Gastroesophageal sphincter (tissue), 4 donors: Measurements from ENCODE around the gene SELENOV. TPM values are rescaled to one million over a fixed set of nuclear protein-coding genes. Genes with fewer than 3 reads are reported as not detected.

Experiments used
- ATAC-seq: fragments of 150-250 bp; one replicate; pipeline ENCODE4 v1.9.1; 2016; ENCODE audit warnings: mild to moderate bottlenecking, moderate library complexity
- H3K27ac ChIP-seq, 4 donors: fragments of 200-600 bp; sonication (generic) in 3 of 4; 1 replicate in 3 of 4; 2 replicates in 1 of 4; pipeline ENCODE4 v1.5.1; 2016 to 2019
- H3K27me3 ChIP-seq: fragments of 200-600 bp; sonication (generic); one replicate; pipeline ENCODE4 v1.5.1; 2019
- H3K36me3 ChIP-seq, 2 donors: fragments of 200-600 bp; sonication (generic); one replicate each; pipeline ENCODE4 v1.5.1; 2019; ENCODE audit warnings: control low read depth in 1 of 2
- H3K4me1 ChIP-seq, 3 donors: fragments of 200-600 bp; sonication (generic); 1 replicate in 2 of 3; 2 replicates in 1 of 3; pipeline ENCODE4 v1.5.1; 2016 to 2019; ENCODE audit warnings: control low read depth in 2 of 3
- H3K4me3 ChIP-seq, 2 donors: fragments of 200-600 bp; sonication (generic); one replicate each; pipeline ENCODE4 v1.5.1; 2019; ENCODE audit warnings: mild to moderate bottlenecking in 1 of 2, moderate library complexity in 1 of 2
- H3K9me3 ChIP-seq, 3 donors: fragments of 200-600 bp; sonication (generic); one replicate each; pipeline ENCODE4 v1.5.1; 2017 to 2019; ENCODE audit warnings: control low read depth in 2 of 3
- CTCF ChIP-seq, 4 experiments: fragments of 200-600 bp in 2 of 4; fragments of 450-650 bp in 2 of 4; sonication (generic) in 1 of 4; IDR thresholded peaks; one replicate each; pipeline ENCODE4 v1.5.1; 2017 to 2019; ENCODE audit warnings: antibody characterized with exemption in 4 of 4, mild to moderate bottlenecking in 2 of 4, moderate library complexity in 2 of 4
- EP300 ChIP-seq: sonication (generic); formaldehyde crosslinking; IDR thresholded peaks from one replicate; pipeline ENCODE4 v1.6.1; 2017; ENCODE audit warnings: antibody characterized with exemption, mild to moderate bottlenecking
- POLR2A ChIP-seq, 2 donors: fragments of 450-650 bp; IDR thresholded peaks; one replicate each; pipeline ENCODE4 v1.6.1; 2017; ENCODE audit warnings: antibody characterized with exemption in 2 of 2, mild to moderate bottlenecking in 2 of 2, moderate library complexity in 1 of 2
- POLR2AphosphoS5 ChIP-seq: sonication (generic); formaldehyde crosslinking; IDR thresholded peaks from one replicate; pipeline ENCODE4 v1.6.1; 2017; ENCODE audit warnings: antibody characterized with exemption
- WGBS, 2 donors: methylation state at CpG; one replicate each; pipeline ENCODE4 v1.1.5; 2018; ENCODE audit warnings: low coverage in 1 of 2; 5-methylcytosine and 5-hydroxymethylcytosine counted together
- total RNA-seq, 4 donors: library from RNA; depleted of rRNA; stranded (reverse); fragments of >200 nt; gene quantifications; one replicate each; pipeline ENCODE4 v1.1.0, GENCODE V29; 2016

Gene SELENOV
- total RNA-seq, 4 donors from 2014 or later: not detected

- 90 to 96% methylated on average over 2 to 4 of the region's 6 CpGs for WGBS, 2 donors
Measured at GRCh38 chr19:39492225-39492624, 22.7 kb upstream of the SELENOV start.

DNA sequence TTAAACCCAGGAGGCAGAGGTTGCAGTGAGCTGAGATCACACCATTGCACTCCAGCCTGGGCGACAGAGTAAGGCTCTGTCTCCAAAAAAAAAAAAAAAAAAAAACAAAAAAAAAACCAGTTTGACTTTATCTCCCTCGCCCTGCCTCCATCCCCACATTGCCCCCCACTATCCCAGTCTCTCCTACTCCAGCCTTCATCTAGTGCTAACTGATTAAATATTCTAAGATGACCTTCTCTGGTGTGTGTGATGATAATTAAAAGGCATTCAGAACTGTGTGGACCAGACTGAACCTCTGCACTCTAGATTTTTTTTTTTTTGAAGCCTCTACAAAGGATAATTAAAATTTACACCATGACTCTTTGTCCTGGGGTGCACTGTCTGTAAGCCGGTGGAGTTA, 22.2 kb upstream of the SELENOV start:
- peaks cover 0 to 45% of the 10 kb centered on the region in 2 donors for H3K36me3 ChIP-seq
- TF ChIP-seq CTCF (IDR thresholded peaks at IDR 0.05) (no peak), POLR2A (IDR thresholded peaks at IDR 0.05) (no peak), POLR2AphosphoS5 (no peak), EP300 (no peak)
- no peak overlapping the region for H3K4me3 ChIP-seq
- no peak overlapping the region for H3K27ac ChIP-seq
- no peak for ATAC-seq
- no peaks in the 10 kb centered on the region for H3K9me3 ChIP-seq
- peaks cover 21% of the 10 kb centered on the region for H3K27me3 ChIP-seq
- peaks cover 0 to 2% (median 2%) of the 10 kb centered on the region in 3 donors for H3K4me1 ChIP-seq
- 79% methylated on average over 3 of the region's 3 CpGs; no CpG with 5 or more reads in 1 of the 2 donors for WGBS, 2 donors

More at GRCh38 chr19:39492225-39492624, 22.7 kb upstream of the SELENOV start:
- ATAC-seq: no peak
- H3K27me3 ChIP-seq: peaks cover 15% of the 10 kb centered on the region
- no peak for TF ChIP-seq POLR2AphosphoS5
- no peak for TF ChIP-seq POLR2A (IDR thresholded peaks at IDR 0.05)
- TF ChIP-seq CTCF (IDR thresholded peaks at IDR 0.05): no peak
- no peak for TF ChIP-seq EP300
- H3K4me3 ChIP-seq: no peak overlapping the region
- H3K9me3 ChIP-seq: no peaks in the 10 kb centered on the region
- H3K36me3 ChIP-seq: peaks cover 0 to 51% of the 10 kb centered on the region in 2 donors
- no peaks in the 10 kb centered on the region for H3K4me1 ChIP-seq
- no peak overlapping the region for H3K27ac ChIP-seq

DNA sequence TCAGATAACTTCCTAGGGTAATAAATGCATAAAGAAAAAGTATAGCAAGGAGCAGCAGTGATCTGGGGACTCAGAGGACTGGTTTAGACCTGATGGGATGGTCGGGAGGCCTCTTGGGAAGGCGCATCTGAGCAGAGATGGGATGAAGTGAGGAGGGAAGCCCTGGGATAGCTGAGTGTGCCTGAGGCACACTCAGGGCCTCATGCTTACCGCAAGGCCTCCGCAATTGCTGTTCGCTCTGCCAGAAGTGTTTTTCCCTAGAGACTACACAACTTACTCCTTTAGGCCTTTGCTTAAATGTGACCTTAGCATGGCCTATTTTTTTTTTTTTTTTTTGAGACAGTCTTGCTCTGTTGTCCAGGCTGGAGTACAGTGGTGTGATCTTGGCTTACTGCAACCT, 20.3 kb upstream of the SELENOV start:
- H3K4me1 ChIP-seq: peaks cover 0 to 20% (median 17%) of the 10 kb centered on the region in 3 donors
- peaks cover 0 to 26% of the 10 kb centered on the region in 2 donors for H3K36me3 ChIP-seq
- WGBS, 2 donors: 72 to 85% methylated on average over 5 of the region's 5 CpGs
- TF ChIP-seq POLR2AphosphoS5 (no peak), EP300 (no peak), POLR2A (IDR thresholded peaks at IDR 0.05) (no peak), CTCF (IDR thresholded peaks at IDR 0.05) (no peak)
- no peak for ATAC-seq
- peaks cover 39% of the 10 kb centered on the region for H3K27me3 ChIP-seq
- no peak overlapping the region for H3K27ac ChIP-seq
- no peaks in the 10 kb centered on the region for H3K9me3 ChIP-seq
- no peak overlapping the region for H3K4me3 ChIP-seq

- TF ChIP-seq POLR2A (IDR thresholded peaks at IDR 0.05) (no peak), POLR2AphosphoS5 (no peak), EP300 (no peak), CTCF (IDR thresholded peaks at IDR 0.05) (no peak)
- no peak for ATAC-seq
- Histone ChIP-seq H3K27me3 (peaks cover 53% of the 10 kb centered on the region), H3K36me3 (peaks cover 0 to 12% of the 10 kb centered on the region in 2 donors), H3K4me3 (no peak overlapping the region), H3K9me3 (no peaks in the 10 kb centered on the region), H3K4me1 (peaks cover 0 to 20% (median 17%) of the 10 kb centered on the region in 3 donors), H3K27ac (no peak overlapping the region)
- 69 to 100% methylated on average over 1 to 2 of the region's 5 CpGs for WGBS, 2 donors
Measured at GRCh38 chr19:39496063-39496462, 18.9 kb upstream of the SELENOV start.

DNA sequence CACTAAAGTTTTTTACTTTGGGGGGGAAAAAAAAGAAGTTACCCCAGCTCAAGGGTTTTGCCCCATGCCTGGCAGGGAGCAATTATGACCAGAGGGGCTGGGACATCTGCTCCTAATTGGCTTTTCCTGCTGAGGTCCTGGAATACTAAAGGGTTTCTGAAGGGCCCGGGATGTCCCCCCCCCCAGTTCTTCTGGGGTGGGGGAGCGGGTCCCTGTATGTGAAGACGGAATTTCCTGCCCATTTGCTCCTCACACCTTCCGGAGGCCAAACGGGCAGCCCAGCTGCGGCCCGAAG, 17.3 kb upstream of the SELENOV start:
- Histone ChIP-seq H3K27me3 (peaks cover 69% of the 10 kb centered on the region), H3K9me3 (peaks cover 0 to 3% (median 0%) of the 10 kb centered on the region in 3 donors), H3K4me3 (no peak overlapping the region), H3K36me3 (no peaks in the 10 kb centered on the region), H3K4me1 (peaks cover 0 to 21% (median 17%) of the 10 kb centered on the region in 3 donors), H3K27ac (no peak overlapping the region)
- WGBS, 2 donors: 0% methylated on average over 3 to 4 of the region's 7 CpGs
- no peak for ATAC-seq
- TF ChIP-seq POLR2AphosphoS5: no peak
- TF ChIP-seq CTCF (IDR thresholded peaks at IDR 0.05): no peak
- no peak for TF ChIP-seq EP300
- TF ChIP-seq POLR2A (IDR thresholded peaks at IDR 0.05): no peak
